ENCODE results near the gene ZNF639. TPM values are rescaled to one million over a fixed set of nuclear protein-coding genes. Genes with fewer than 3 reads are reported as not detected.

ZNF639 gene
- total RNA-seq, 1 donor from 2014 or later, result 21.4 TPM

GRCh38 chr3:179279837-179280236 is 43.0 kb upstream of the ZNF639 start:
- Histone ChIP-seq H3K27me3 (no peaks in the 10 kb centered on the region), H3K36me3 (no peaks in the 10 kb centered on the region), H3K9me3 (no peaks in the 10 kb centered on the region), H3K4me1 (no peaks in the 10 kb centered on the region), H3K27ac (no peak overlapping the region), H3K4me3 (no peak overlapping the region)
- intact Hi-C loops (cut with DNase I), result no loop called here
- no peak for DNase-seq (ENCODE audit: low spot score in 2 of 2)
- no peak for TF ChIP-seq CTCF (IDR thresholded peaks at IDR 0.05)

- H3K27me3 ChIP-seq, result no peaks in the 10 kb centered on the region
- H3K36me3 ChIP-seq, result no peaks in the 10 kb centered on the region
- no peak overlapping the region for H3K4me3 ChIP-seq
- intact Hi-C loops (cut with DNase I), result no loop called here
- no peaks in the 10 kb centered on the region for H3K9me3 ChIP-seq
- no peak for TF ChIP-seq CTCF (IDR thresholded peaks at IDR 0.05)
- H3K4me1 ChIP-seq, result no peaks in the 10 kb centered on the region
- DNase-seq (ENCODE audit: low spot score in 2 of 2), result no peak
- H3K27ac ChIP-seq, result no peak overlapping the region
Measured at GRCh38 chr3:179281825-179282224, 41.0 kb upstream of the ZNF639 start.

GRCh38 chr3:179286331-179286730 is 36.5 kb upstream of the ZNF639 start:
- no peak overlapping the region for H3K27ac ChIP-seq
- no peak for DNase-seq (ENCODE audit: low spot score in 2 of 2)
- H3K9me3 ChIP-seq, result no peaks in the 10 kb centered on the region
- H3K4me3 ChIP-seq, result no peak overlapping the region
- no peaks in the 10 kb centered on the region for H3K4me1 ChIP-seq
- H3K27me3 ChIP-seq, result no peaks in the 10 kb centered on the region
- intact Hi-C loops (cut with DNase I), result no loop called here
- TF ChIP-seq CTCF (IDR thresholded peaks at IDR 0.05), result no peak
- no peaks in the 10 kb centered on the region for H3K36me3 ChIP-seq

GRCh38 chr3:179288845-179289244 is 34.0 kb upstream of the ZNF639 start:
- no peak for DNase-seq (ENCODE audit: low spot score in 2 of 2)
- no peak overlapping the region for H3K4me3 ChIP-seq
- intact Hi-C loops (cut with DNase I), result no loop called here
- H3K4me1 ChIP-seq, result no peaks in the 10 kb centered on the region
- TF ChIP-seq CTCF (IDR thresholded peaks at IDR 0.05), result no peak
- H3K36me3 ChIP-seq, result no peaks in the 10 kb centered on the region
- H3K27me3 ChIP-seq, result no peaks in the 10 kb centered on the region
- no peak overlapping the region for H3K27ac ChIP-seq
- no peaks in the 10 kb centered on the region for H3K9me3 ChIP-seq

GRCh38 chr3:179289295-179289694 is 33.5 kb upstream of the ZNF639 start:
- no peaks in the 10 kb centered on the region for H3K4me1 ChIP-seq
- no peaks in the 10 kb centered on the region for H3K27me3 ChIP-seq
- H3K4me3 ChIP-seq, result no peak overlapping the region
- TF ChIP-seq CTCF (IDR thresholded peaks at IDR 0.05), result no peak
- intact Hi-C loops (cut with DNase I), result no loop called here
- no peaks in the 10 kb centered on the region for H3K9me3 ChIP-seq
- no peak for DNase-seq (ENCODE audit: low spot score in 2 of 2)
- H3K27ac ChIP-seq, result no peak overlapping the region
- H3K36me3 ChIP-seq, result no peaks in the 10 kb centered on the region

- TF ChIP-seq CTCF (IDR thresholded peaks at IDR 0.05), result no peak
Measured at GRCh38 chr3:179292450-179292849, 30.4 kb upstream of the ZNF639 start.

More at GRCh38 chr3:179292450-179292849, 30.4 kb upstream of the ZNF639 start:
- no peaks in the 10 kb centered on the region for H3K36me3 ChIP-seq
- no peak overlapping the region for H3K27ac ChIP-seq
- H3K9me3 ChIP-seq, result no peaks in the 10 kb centered on the region
- no peak for DNase-seq (ENCODE audit: low spot score in 2 of 2)
- H3K27me3 ChIP-seq, result no peaks in the 10 kb centered on the region
- no peaks in the 10 kb centered on the region for H3K4me1 ChIP-seq
- intact Hi-C loops (cut with DNase I), result no loop called here
- no peak overlapping the region for H3K4me3 ChIP-seq
